Measurements from ENCODE around the gene RAPGEF6.

RAPGEF6 gene

GRCh38 chr5:131495536-131496399 lies 139.3 kb downstream of the RAPGEF6 start:
- TF ChIP-seq GATA2 (IDR thresholded peaks at IDR 0.05; ENCODE audit: low read depth, low read length) = no peak
- TF ChIP-seq GATA3 (IDR thresholded peaks at IDR 0.05; ENCODE audit: low read depth, low read length) = no peak

- no peak for TF ChIP-seq GATA2 (IDR thresholded peaks at IDR 0.05; ENCODE audit: low read depth, low read length)
- no peak for TF ChIP-seq GATA3 (IDR thresholded peaks at IDR 0.05; ENCODE audit: low read depth, low read length)
Observed at GRCh38 chr5:131491749-131492148, 143.3 kb downstream of the RAPGEF6 start.

GRCh38 chr5:131488463-131488862 lies 146.6 kb downstream of the RAPGEF6 start:
- TF ChIP-seq GATA2 (IDR thresholded peaks at IDR 0.05; ENCODE audit: low read depth, low read length) (no peak), GATA3 (IDR thresholded peaks at IDR 0.05; ENCODE audit: low read depth, low read length) (no peak)

GRCh38 chr5:131482617-131483016 lies 152.4 kb downstream of the RAPGEF6 start:
- TF ChIP-seq GATA2 (IDR thresholded peaks at IDR 0.05; ENCODE audit: low read depth, low read length) (no peak), GATA3 (IDR thresholded peaks at IDR 0.05; ENCODE audit: low read depth, low read length) (no peak)

GRCh38 chr5:131481569-131481968 lies 153.5 kb downstream of the RAPGEF6 start:
- no peak for TF ChIP-seq GATA3 (IDR thresholded peaks at IDR 0.05; ENCODE audit: low read depth, low read length)
- TF ChIP-seq GATA2 (IDR thresholded peaks at IDR 0.05; ENCODE audit: low read depth, low read length) = no peak

GRCh38 chr5:131475541-131475941 lies 159.5 kb downstream of the RAPGEF6 start:
- TF ChIP-seq GATA2 (IDR thresholded peaks at IDR 0.05; ENCODE audit: low read depth, low read length) (no peak), GATA3 (IDR thresholded peaks at IDR 0.05; ENCODE audit: low read depth, low read length) (no peak)

GRCh38 chr5:131473731-131474130 lies 161.3 kb downstream of the RAPGEF6 start:
- no peak for TF ChIP-seq GATA3 (IDR thresholded peaks at IDR 0.05; ENCODE audit: low read depth, low read length)
- no peak for TF ChIP-seq GATA2 (IDR thresholded peaks at IDR 0.05; ENCODE audit: low read depth, low read length)

GRCh38 chr5:131466171-131466766 lies 168.8 kb downstream of the RAPGEF6 start:
- TF ChIP-seq GATA2 (IDR thresholded peaks at IDR 0.05; ENCODE audit: low read depth, low read length) (no peak), GATA3 (IDR thresholded peaks at IDR 0.05; ENCODE audit: low read depth, low read length) (no peak)

- no peak for TF ChIP-seq GATA2 (IDR thresholded peaks at IDR 0.05; ENCODE audit: low read depth, low read length)
Observed at GRCh38 chr5:131463656-131464055, 171.4 kb downstream of the RAPGEF6 start.

GRCh38 chr5:131462454-131462853 lies 172.6 kb downstream of the RAPGEF6 start:
- no peak for TF ChIP-seq GATA3 (IDR thresholded peaks at IDR 0.05; ENCODE audit: low read depth, low read length)
- TF ChIP-seq GATA2 (IDR thresholded peaks at IDR 0.05; ENCODE audit: low read depth, low read length) = no peak

GRCh38 chr5:131461742-131462141 lies 173.3 kb downstream of the RAPGEF6 start:
- TF ChIP-seq GATA2 (IDR thresholded peaks at IDR 0.05; ENCODE audit: low read depth, low read length) (no peak), GATA3 (IDR thresholded peaks at IDR 0.05; ENCODE audit: low read depth, low read length) (no peak)

GRCh38 chr5:131460867-131461572 lies 174.0 kb downstream of the RAPGEF6 start:
- TF ChIP-seq GATA3 (IDR thresholded peaks at IDR 0.05; ENCODE audit: low read depth, low read length) (no peak), GATA2 (IDR thresholded peaks at IDR 0.05; ENCODE audit: low read depth, low read length) (no peak)

- TF ChIP-seq GATA2 (IDR thresholded peaks at IDR 0.05; ENCODE audit: low read depth, low read length) (no peak), GATA3 (IDR thresholded peaks at IDR 0.05; ENCODE audit: low read depth, low read length) (no peak)
Observed at GRCh38 chr5:131460133-131460532, 174.9 kb downstream of the RAPGEF6 start.

- TF ChIP-seq GATA2 (IDR thresholded peaks at IDR 0.05; ENCODE audit: low read depth, low read length) (no peak), GATA3 (IDR thresholded peaks at IDR 0.05; ENCODE audit: low read depth, low read length) (no peak)
Observed at GRCh38 chr5:131459216-131459615, 175.8 kb downstream of the RAPGEF6 start.
